SK-N-SH (cell line): Measurements from ENCODE around the gene SLC35F4. TPM values are rescaled to one million over a fixed set of nuclear protein-coding genes. Genes with fewer than 3 reads are reported as not detected.

Experiments used
- CTCF ChIA-PET: fragments of 300-600, 350-600 bp; formaldehyde crosslinking; extraction: SDS; loops from one replicate; lab custom pipeline; 2021; lab: Yijun Ruan, JAX
- POLR2A ChIA-PET: fragments of 350-600 bp; sonication (Branson Sonifier 250); formaldehyde crosslinking; extraction: SDS; loops from one replicate; lab custom pipeline; 2020; ENCODE audit warnings: antibody characterized with exemption, inconsistent platforms; lab: Yijun Ruan, JAX
- DNase-seq: peaks from one replicate; pipeline ENCODE4 v3.0.0; 2012
- H2AFZ ChIP-seq: fragments of 200-600 bp; sonication (generic); 2 replicates; pipeline ENCODE4 v1.8.1; 2016; ENCODE audit warnings: antibody characterized with exemption, mild to moderate bottlenecking, low read depth
- H3F3A ChIP-seq: fragments of 200-600 bp; sonication (generic); replicated peaks from 2 replicates; pipeline ENCODE3; 2016; ENCODE audit warnings: antibody characterized with exemption, mild to moderate bottlenecking; ENCODE audit not compliant: insufficient read depth
- H3K27ac ChIP-seq, 2 experiments: fragments of 200-500 bp in 1 of 2; fragments of 200-600 bp in 1 of 2; sonication (Bioruptor generic) in 1 of 2; sonication (generic), shearing (Covaris generic) in 1 of 2; 2 replicates each; pipeline versions ENCODE4 v1.5.1 to v1.6.1; 2014 to 2016; ENCODE audit warnings: low read depth in 2 of 2, inconsistent platforms in 1 of 2, low read length in 1 of 2, mild to moderate bottlenecking in 1 of 2, mixed read lengths in 1 of 2
- H3K27me3 ChIP-seq: fragments of 200-600 bp; sonication (generic), shearing (Covaris generic); 2 replicates; pipeline ENCODE4 v1.6.1; 2016; ENCODE audit warnings: mixed run types; ENCODE audit not compliant: insufficient read depth
- H3K36me3 ChIP-seq, 2 experiments: fragments of 200-500 bp in 1 of 2; fragments of 200-600 bp in 1 of 2; sonication (Bioruptor generic) in 1 of 2; sonication (generic) in 1 of 2; replicated peaks in 1 of 2; 2 replicates each; pipeline versions ENCODE3 to v1.5.1; 2014 to 2016; ENCODE audit warnings: low read length in 1 of 2, mild to moderate bottlenecking in 1 of 2; ENCODE audit not compliant: insufficient read depth in 2 of 2, control insufficient read depth in 1 of 2
- H3K4me1 ChIP-seq, 2 experiments: fragments of 200-500 bp in 1 of 2; fragments of 200-600 bp in 1 of 2; sonication (Bioruptor generic) in 1 of 2; sonication (generic), shearing (Covaris generic) in 1 of 2; 2 replicates each; pipeline versions ENCODE4 v1.5.1 to v1.6.1; 2014 to 2016; ENCODE audit warnings: low read depth in 1 of 2, low read length in 1 of 2, mixed run types in 1 of 2; ENCODE audit not compliant: insufficient read depth in 2 of 2, control insufficient read depth in 1 of 2
- H3K4me2 ChIP-seq: fragments of 200-600 bp; sonication (generic), shearing (Covaris generic); 2 replicates; pipeline ENCODE4 v1.6.1; 2017; ENCODE audit warnings: mixed run types
- H3K4me3 ChIP-seq, 2 experiments: fragments of 200-500 bp in 1 of 2; fragments of 200-600 bp in 1 of 2; sonication (Bioruptor generic) in 1 of 2; sonication (generic), shearing (Covaris generic) in 1 of 2; 2 replicates each; pipeline versions ENCODE4 v1.5.1 to v1.8.1; 2014 to 2016; ENCODE audit warnings: low read depth in 2 of 2, inconsistent platforms in 1 of 2, low read length in 1 of 2, mild to moderate bottlenecking in 1 of 2, mixed read lengths in 1 of 2, moderate library complexity in 1 of 2
- H3K79me2 ChIP-seq: fragments of 200-600 bp; sonication (generic); 2 replicates; pipeline ENCODE4 v1.8.1; 2017; ENCODE audit warnings: mild to moderate bottlenecking; ENCODE audit not compliant: insufficient read depth
- H3K9ac ChIP-seq: fragments of 200-600 bp; sonication (generic); 2 replicates; pipeline ENCODE4 v1.6.1; 2017; ENCODE audit warnings: mixed run types
- H3K9me2 ChIP-seq: fragments of 200-600 bp; sonication (generic); 2 replicates; pipeline ENCODE4 v1.6.1; 2017; ENCODE audit warnings: mixed run types
- H3K9me3 ChIP-seq: fragments of 200-600 bp; sonication (generic); 2 replicates; pipeline ENCODE4 v1.6.1; 2017; ENCODE audit warnings: mixed run types, mild to moderate bottlenecking, moderate library complexity
- H4K20me1 ChIP-seq: fragments of 200-600 bp; sonication (generic); 2 replicates; pipeline ENCODE4 v1.6.1; 2017; ENCODE audit warnings: mild to moderate bottlenecking, mixed run types; ENCODE audit not compliant: insufficient read depth
- EP300 ChIP-seq, 2 experiments: IDR thresholded peaks; 2 replicates each; pipeline versions ENCODE4 v1.4.0 to v1.6.1; 2012; ENCODE audit warnings: borderline replicate concordance in 1 of 2, low read depth in 1 of 2, low read length in 1 of 2
- EZH2phosphoT487 ChIP-seq: fragments of 200-600 bp; sonication (generic); IDR thresholded peaks from 2 replicates; pipeline ENCODE4 v1.6.1; 2017; ENCODE audit warnings: low read depth, mixed run types, mild to moderate bottlenecking, antibody characterized with exemption, moderate library complexity, borderline replicate concordance
- FOSL2 ChIP-seq: IDR thresholded peaks from 2 replicates; pipeline ENCODE4 v1.4.0; 2012; ENCODE audit warnings: low read depth, mild to moderate bottlenecking, moderate library complexity, borderline replicate concordance
- FOXJ3 ChIP-seq: sonication (generic); formaldehyde crosslinking; IDR thresholded peaks from 2 replicates; pipeline ENCODE4 v1.5.1; 2020; ENCODE audit warnings: mild to moderate bottlenecking, missing genetic modification reagents
- FOXM1 ChIP-seq: IDR thresholded peaks from 2 replicates; pipeline ENCODE4 v1.4.0; 2012; ENCODE audit warnings: low read depth, mild to moderate bottlenecking
- GABPA ChIP-seq: IDR thresholded peaks from 2 replicates; pipeline ENCODE4 v1.4.0; 2012; ENCODE audit warnings: low read depth, mild to moderate bottlenecking
- GATA2 ChIP-seq: sonication (generic); formaldehyde crosslinking; IDR thresholded peaks from 2 replicates; pipeline ENCODE4 v1.5.0; 2020; ENCODE audit warnings: mild to moderate bottlenecking, missing genetic modification reagents
- JUND ChIP-seq: IDR thresholded peaks from 2 replicates; pipeline ENCODE4 v1.4.0; 2012
- MXI1 ChIP-seq: IDR thresholded peaks from 2 replicates; pipeline ENCODE4 v1.6.1; 2012; ENCODE audit warnings: mild to moderate bottlenecking, low read depth, low read length, improper control_type of control experiment
- RCOR1 ChIP-seq: fragments of 150-350 bp; IDR thresholded peaks from 2 replicates; pipeline ENCODE4 v1.6.1; 2017; ENCODE audit warnings: antibody characterized with exemption, low read length
- RFX5 ChIP-seq: IDR thresholded peaks from 2 replicates; pipeline ENCODE4 v1.6.1; 2012; ENCODE audit warnings: mild to moderate bottlenecking, improper control_type of control experiment, low read length
- RXRA ChIP-seq: IDR thresholded peaks from 2 replicates; pipeline ENCODE4 v1.4.0; 2012; ENCODE audit warnings: low read depth, mild to moderate bottlenecking, borderline replicate concordance
- SMC3 ChIP-seq: IDR thresholded peaks from 2 replicates; pipeline ENCODE4 v1.6.1; 2012; ENCODE audit warnings: low read depth, low read length, improper control_type of control experiment
- TCF12 ChIP-seq: IDR thresholded peaks from 2 replicates; pipeline ENCODE4 v1.4.0; 2012
- WGBS: methylation state at CpG from one replicate; pipeline ENCODE4 v1.1.6; 2017; ENCODE audit warnings: low lambda C conversion rate; 5-methylcytosine and 5-hydroxymethylcytosine counted together
- polyA plus RNA-seq, 3 experiments: library from polyadenylated mRNA; depleted of rRNA; stranded (reverse); fragments of >200 nt; gene quantifications; 2 replicates each; pipeline ENCODE4 v1.2.3, GENCODE V29; 2012
- TF ChIP-seq, protein P1 (sequence below): IDR thresholded peaks from 2 replicates; pipeline ENCODE4 v1.4.0; 2012; ENCODE audit warnings: low read depth, borderline replicate concordance
- TF ChIP-seq, protein P2 (sequence below): fragments of 200-600 bp; sonication (generic); IDR thresholded peaks from 2 replicates; pipeline ENCODE4 v1.6.1; 2017; ENCODE audit warnings: antibody characterized with exemption, mild to moderate bottlenecking, moderate library complexity

SLC35F4 gene
- polyA plus RNA-seq, 1 of the 3 experiments (the other 2 are of a cell fraction) = not detected

DNA sequence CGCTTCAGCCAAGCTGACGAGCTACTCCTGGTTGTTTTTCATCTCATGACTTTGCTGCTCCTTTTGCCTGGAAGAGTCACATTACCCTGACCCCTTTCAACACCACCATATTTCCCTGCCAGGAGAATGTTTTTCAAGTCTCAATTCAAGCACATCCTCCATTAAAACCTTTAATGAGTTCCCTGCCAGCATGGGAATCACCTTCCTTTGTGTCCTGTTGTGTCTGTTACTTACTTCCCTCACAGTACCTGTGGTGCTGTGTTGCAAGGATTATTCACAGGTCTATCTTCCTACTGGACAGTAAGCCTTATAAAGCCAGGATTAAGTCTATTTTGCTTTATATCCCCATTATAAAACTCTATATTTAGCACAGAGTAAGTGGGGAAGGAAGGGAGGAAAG lies 13.6 kb upstream of the SLC35F4 start:
- Histone ChIP-seq H3K9me2 (no peaks in the 10 kb centered on the region), H4K20me1 (no peaks in the 10 kb centered on the region), H3K27me3 (no peaks in the 10 kb centered on the region), H3K4me2 (no peak overlapping the region), H3K27ac (no peak overlapping the region), H3K79me2 (no peaks in the 10 kb centered on the region; the same call in 1 of the 2 replicates), H3K4me3 (no peak overlapping the region), H2AFZ (no peak overlapping the region), H3K4me1 (no peaks in the 10 kb centered on the region; a peak in 1 of 4 replicates), H3F3A (no peaks in the 10 kb centered on the region), H3K36me3 (no peaks in the 10 kb centered on the region), H3K9me3 (no peaks in the 10 kb centered on the region), H3K9ac (no peak overlapping the region)
- TF ChIP-seq, protein P1, sequence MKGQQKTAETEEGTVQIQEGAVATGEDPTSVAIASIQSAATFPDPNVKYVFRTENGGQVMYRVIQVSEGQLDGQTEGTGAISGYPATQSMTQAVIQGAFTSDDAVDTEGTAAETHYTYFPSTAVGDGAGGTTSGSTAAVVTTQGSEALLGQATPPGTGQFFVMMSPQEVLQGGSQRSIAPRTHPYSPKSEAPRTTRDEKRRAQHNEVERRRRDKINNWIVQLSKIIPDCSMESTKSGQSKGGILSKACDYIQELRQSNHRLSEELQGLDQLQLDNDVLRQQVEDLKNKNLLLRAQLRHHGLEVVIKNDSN = no peak
- no peak for TF ChIP-seq FOXM1
- no peak for TF ChIP-seq GABPA
- no peak for TF ChIP-seq RCOR1
- no peak for TF ChIP-seq TCF12
- TF ChIP-seq FOSL2 = no peak
- POLR2A ChIA-PET = no interaction called here
- no peak for DNase-seq
- CTCF ChIA-PET = no interaction called here
- WGBS = 0% methylated on average over 2 of the region's 2 CpGs

DNA sequence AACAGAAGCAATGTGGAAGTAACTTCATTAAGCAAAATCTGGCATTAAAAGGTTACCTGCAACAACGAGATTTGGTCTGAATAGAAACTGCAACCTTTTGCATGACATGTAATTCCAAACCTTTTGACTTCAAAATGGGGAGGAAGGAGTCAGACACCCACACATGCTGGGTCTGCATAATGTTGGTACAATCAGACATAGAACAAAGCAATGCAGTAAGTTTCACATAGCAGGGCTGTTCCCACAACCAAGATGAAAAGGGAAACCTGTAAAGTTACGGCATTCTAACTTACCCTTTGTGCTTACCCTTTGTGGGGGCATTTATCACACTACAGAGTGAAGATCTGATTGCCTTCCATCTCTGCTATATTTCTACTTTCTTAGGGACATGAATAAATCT lies 10.1 kb upstream of the SLC35F4 start:
- H4K20me1 ChIP-seq = no peaks in the 10 kb centered on the region
- ChIA-PET CTCF (no interaction called here), POLR2A (no interaction called here)
- no peak for TF ChIP-seq TCF12
- no peak for TF ChIP-seq FOXM1
- TF ChIP-seq RCOR1 = no peak
- TF ChIP-seq SMC3 = no peak
- TF ChIP-seq, protein P2, sequence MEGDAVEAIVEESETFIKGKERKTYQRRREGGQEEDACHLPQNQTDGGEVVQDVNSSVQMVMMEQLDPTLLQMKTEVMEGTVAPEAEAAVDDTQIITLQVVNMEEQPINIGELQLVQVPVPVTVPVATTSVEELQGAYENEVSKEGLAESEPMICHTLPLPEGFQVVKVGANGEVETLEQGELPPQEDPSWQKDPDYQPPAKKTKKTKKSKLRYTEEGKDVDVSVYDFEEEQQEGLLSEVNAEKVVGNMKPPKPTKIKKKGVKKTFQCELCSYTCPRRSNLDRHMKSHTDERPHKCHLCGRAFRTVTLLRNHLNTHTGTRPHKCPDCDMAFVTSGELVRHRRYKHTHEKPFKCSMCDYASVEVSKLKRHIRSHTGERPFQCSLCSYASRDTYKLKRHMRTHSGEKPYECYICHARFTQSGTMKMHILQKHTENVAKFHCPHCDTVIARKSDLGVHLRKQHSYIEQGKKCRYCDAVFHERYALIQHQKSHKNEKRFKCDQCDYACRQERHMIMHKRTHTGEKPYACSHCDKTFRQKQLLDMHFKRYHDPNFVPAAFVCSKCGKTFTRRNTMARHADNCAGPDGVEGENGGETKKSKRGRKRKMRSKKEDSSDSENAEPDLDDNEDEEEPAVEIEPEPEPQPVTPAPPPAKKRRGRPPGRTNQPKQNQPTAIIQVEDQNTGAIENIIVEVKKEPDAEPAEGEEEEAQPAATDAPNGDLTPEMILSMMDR = no peak
- TF ChIP-seq RXRA = no peak
- no peak for TF ChIP-seq EP300 (IDR thresholded peaks at IDR 0.05; ENCODE audit: borderline replicate concordance in 1 of 2, low read depth in 1 of 2, low read length in 1 of 2)
- no peak for TF ChIP-seq EZH2phosphoT487
- no peak for TF ChIP-seq FOXJ3 (CRISPR knock-in tag)
- no peak for TF ChIP-seq RFX5
- no peak for TF ChIP-seq JUND
- no peak for TF ChIP-seq MXI1
- no peak for TF ChIP-seq GATA2
- H3K9me2 ChIP-seq = no peaks in the 10 kb centered on the region
- no peak overlapping the region for H3K4me2 ChIP-seq
- H3K27ac ChIP-seq = no peak overlapping the region
- 3% methylated on average over 2 of the region's 2 CpGs for WGBS
- no peak overlapping the region for H2AFZ ChIP-seq
- DNase-seq = no peak
- H3K79me2 ChIP-seq = no peaks in the 10 kb centered on the region
- H3K4me3 ChIP-seq = no peak overlapping the region
- H3K27me3 ChIP-seq = no peaks in the 10 kb centered on the region
- H3K4me1 ChIP-seq = no peaks in the 10 kb centered on the region
- H3F3A ChIP-seq = no peaks in the 10 kb centered on the region
- no peaks in the 10 kb centered on the region for H3K9me3 ChIP-seq
- no peak overlapping the region for H3K9ac ChIP-seq
- H3K36me3 ChIP-seq = no peaks in the 10 kb centered on the region
